IMR-90 (cell line): Measurements from ENCODE around the gene RAB11A.

Experiments used
- BHLHE40 ChIP-seq: fragments of 150-350 bp; IDR thresholded peaks from 2 replicates; pipeline ENCODE4 v1.6.1; 2016; ENCODE audit warnings: mild to moderate bottlenecking, low read depth, low read length
- CEBPB ChIP-seq: IDR thresholded peaks from 2 replicates; pipeline ENCODE4 v1.6.1; 2012; ENCODE audit warnings: low read depth, low read length, improper control_type of control experiment
- CTCF ChIP-seq: conservative IDR thresholded peaks from 2 replicates; pipeline ENCODE4 v1.5.1; 2012; ENCODE audit warnings: mild to moderate bottlenecking, low read depth, low read length, improper control_type of control experiment
- FOS ChIP-seq: fragments of 150-350 bp; IDR thresholded peaks from 2 replicates; pipeline ENCODE4 v1.6.1; 2016; ENCODE audit warnings: low read depth, low read length
- MAZ ChIP-seq: IDR thresholded peaks from 2 replicates; pipeline ENCODE4 v1.6.1; 2012; ENCODE audit warnings: low read depth, mild to moderate bottlenecking, low read length, improper control_type of control experiment, moderate library complexity, borderline replicate concordance
- MXI1 ChIP-seq: IDR thresholded peaks from 2 replicates; pipeline ENCODE4 v1.6.1; 2012; ENCODE audit warnings: low read depth, mild to moderate bottlenecking, low read length, moderate library complexity, borderline replicate concordance
- POLR2A ChIP-seq: IDR thresholded peaks from 2 replicates; pipeline ENCODE4 v1.6.1; 2012; ENCODE audit warnings: mild to moderate bottlenecking, low read depth, low read length
- RAD21 ChIP-seq: IDR thresholded peaks from 2 replicates; pipeline ENCODE4 v1.6.1; 2012; ENCODE audit warnings: low read length, improper control_type of control experiment
- RFX5 ChIP-seq: IDR thresholded peaks from 2 replicates; pipeline ENCODE4 v1.8.0; 2012; ENCODE audit warnings: low read depth, mild to moderate bottlenecking, low read length, moderate library complexity
- SMC3 ChIP-seq: fragments of 150-350 bp; IDR thresholded peaks from 2 replicates; pipeline ENCODE4 v1.6.1; 2016; ENCODE audit warnings: low read depth, mild to moderate bottlenecking, antibody characterized with exemption, low read length, moderate library complexity
- USF2 ChIP-seq: fragments of 150-350 bp; IDR thresholded peaks from 2 replicates; pipeline ENCODE4 v1.6.1; 2017; ENCODE audit warnings: mild to moderate bottlenecking, antibody characterized with exemption, low read length, low read depth

GRCh38 chr15:65857718-65858402 lies 11.4 kb upstream of the RAB11A start:
- no peak for TF ChIP-seq BHLHE40
- no peak for TF ChIP-seq CTCF
- no peak for TF ChIP-seq RFX5
- no peak for TF ChIP-seq CEBPB
- no peak for TF ChIP-seq MXI1
- TF ChIP-seq SMC3, result no peak
- TF ChIP-seq POLR2A, result no peak
- no peak for TF ChIP-seq RAD21
- no peak for TF ChIP-seq MAZ
- TF ChIP-seq FOS, result no peak
- TF ChIP-seq USF2, result no peak
